OCI-LY1 (cell line): ENCODE results near the gene CUEDC1.

ENCODE experiments used
- H2AFZ ChIP-seq: fragments of 200-600 bp; sonication (generic), shearing (Covaris generic); 2 replicates; pipeline ENCODE4 v1.6.0; 2014; ENCODE audit warnings: antibody characterized with exemption, mild to moderate bottlenecking, low read length
- H3F3A ChIP-seq: fragments of 200-600 bp; sonication (generic), shearing (Covaris generic); 2 replicates; pipeline ENCODE4 v1.6.0; 2014; ENCODE audit warnings: mild to moderate bottlenecking, antibody characterized with exemption, low read length, moderate library complexity; ENCODE audit not compliant: insufficient read depth
- H3K27ac ChIP-seq: fragments of 200-600 bp; sonication (generic); 2 replicates; pipeline ENCODE4 v1.5.1; 2014; ENCODE audit warnings: low read length, mixed run types, mild to moderate bottlenecking, low read depth; ENCODE audit not compliant: poor library complexity, severe bottlenecking
- H3K27me3 ChIP-seq: fragments of 200-600 bp; sonication (generic); 2 replicates; pipeline ENCODE4 v1.6.0; 2014; ENCODE audit warnings: antibody characterized with exemption, mild to moderate bottlenecking, low read length, moderate library complexity; ENCODE audit not compliant: insufficient read depth
- H3K36me3 ChIP-seq: fragments of 200-600 bp; sonication (generic); 2 replicates; pipeline ENCODE4 v1.6.1; 2014; ENCODE audit warnings: mild to moderate bottlenecking, antibody characterized with exemption, low read length, moderate library complexity, mixed read lengths; ENCODE audit not compliant: insufficient read depth
- H3K4me1 ChIP-seq: fragments of 200-600 bp; sonication (generic); 2 replicates; pipeline ENCODE4 v1.5.1; 2014; ENCODE audit warnings: mild to moderate bottlenecking, low read length, moderate library complexity; ENCODE audit not compliant: insufficient read depth, severe bottlenecking
- H3K4me2 ChIP-seq: fragments of 200-600 bp; sonication (generic), shearing (Covaris generic); 2 replicates; pipeline ENCODE4 v1.6.1; 2014; ENCODE audit warnings: low read length
- H3K4me3 ChIP-seq: fragments of 200-600 bp; sonication (generic); 2 replicates; pipeline ENCODE4 v1.5.1; 2014; ENCODE audit warnings: low read length, low read depth, mild to moderate bottlenecking, mixed read lengths; ENCODE audit not compliant: poor library complexity, severe bottlenecking
- H3K79me2 ChIP-seq: fragments of 200-600 bp; shearing (Covaris generic); 2 replicates; pipeline ENCODE4 v1.6.1; 2016; ENCODE audit warnings: mixed run types, low read length, mixed read lengths; ENCODE audit not compliant: insufficient read depth
- H3K9ac ChIP-seq: fragments of 200-600 bp; sonication (generic), shearing (Covaris generic); 2 replicates; pipeline ENCODE4 v1.6.1; 2014; ENCODE audit warnings: mild to moderate bottlenecking, low read length, mixed read lengths
- H3K9me2 ChIP-seq: fragments of 200-600 bp; sonication (generic), shearing (Covaris generic); 2 replicates; pipeline ENCODE4 v1.6.1; 2014; ENCODE audit warnings: low read depth, mild to moderate bottlenecking, low read length, mixed read lengths
- H3K9me3 ChIP-seq: fragments of 200-600 bp; shearing (Covaris generic); 2 replicates; pipeline ENCODE4 v1.6.1; 2014; ENCODE audit warnings: low read length, mixed read lengths
- H4K20me1 ChIP-seq: fragments of 200-600 bp; sonication (generic), shearing (Covaris generic); 2 replicates; pipeline ENCODE4 v1.6.0; 2016; ENCODE audit warnings: mild to moderate bottlenecking, low read length; ENCODE audit not compliant: insufficient read depth
- CTCF ChIP-seq: fragments of 200-600 bp; sonication (generic), shearing (Covaris generic); IDR thresholded peaks from 2 replicates; pipeline ENCODE4 v1.5.1; 2017; ENCODE audit warnings: mild to moderate bottlenecking, antibody characterized with exemption, low read length, moderate library complexity, mixed read lengths
- EZH2 ChIP-seq: fragments of 200-600 bp; sonication (generic), shearing (Covaris generic); IDR thresholded peaks from 2 replicates; pipeline ENCODE4 v1.8.0; 2017; ENCODE audit warnings: borderline replicate concordance, mixed run types, mild to moderate bottlenecking, antibody characterized with exemption, low read length, moderate library complexity, mixed read lengths

Gene CUEDC1

GRCh38 chr17:57877803-57878377, 77.3 kb downstream of the CUEDC1 start:
- H3K27ac ChIP-seq = no peak overlapping the region

GRCh38 chr17:57876866-57877237, 78.4 kb downstream of the CUEDC1 start:
- no peak overlapping the region for H3K4me2 ChIP-seq
- no peaks in the 10 kb centered on the region for H3K4me1 ChIP-seq

More at GRCh38 chr17:57877803-57878377, 77.3 kb downstream of the CUEDC1 start:
- no peaks in the 10 kb centered on the region for H3F3A ChIP-seq
- no peaks in the 10 kb centered on the region for H3K4me1 ChIP-seq
- TF ChIP-seq CTCF (no peak), EZH2 (no peak)
- no peaks in the 10 kb centered on the region for H3K79me2 ChIP-seq
- H3K9me3 ChIP-seq = no peaks in the 10 kb centered on the region
- no peaks in the 10 kb centered on the region for H3K36me3 ChIP-seq
- no peaks in the 10 kb centered on the region for H4K20me1 ChIP-seq
- H3K27me3 ChIP-seq = peaks cover 6% of the 10 kb centered on the region
- H3K9ac ChIP-seq = no peak overlapping the region
- H3K4me3 ChIP-seq = no peak overlapping the region
- H2AFZ ChIP-seq = no peak overlapping the region
- no peak overlapping the region for H3K4me2 ChIP-seq
- H3K9me2 ChIP-seq = no peaks in the 10 kb centered on the region

GRCh38 chr17:57876023-57876865, 79.0 kb downstream of the CUEDC1 start:
- H3K36me3 ChIP-seq = no peaks in the 10 kb centered on the region
- no peak overlapping the region for H3K27ac ChIP-seq
- H2AFZ ChIP-seq = no peak overlapping the region
- no peak overlapping the region for H3K9ac ChIP-seq
- H3K9me2 ChIP-seq = no peaks in the 10 kb centered on the region
- no peak overlapping the region for H3K4me3 ChIP-seq
- H3K27me3 ChIP-seq = peaks cover 9% of the 10 kb centered on the region
- no peaks in the 10 kb centered on the region for H3F3A ChIP-seq
- H3K79me2 ChIP-seq = no peaks in the 10 kb centered on the region
- H3K4me1 ChIP-seq = no peaks in the 10 kb centered on the region
- H4K20me1 ChIP-seq = no peaks in the 10 kb centered on the region
- H3K4me2 ChIP-seq = no peak overlapping the region
- TF ChIP-seq EZH2 (no peak), CTCF (no peak)
- H3K9me3 ChIP-seq = no peaks in the 10 kb centered on the region

More at GRCh38 chr17:57876866-57877237, 78.4 kb downstream of the CUEDC1 start:
- Histone ChIP-seq H4K20me1 (no peaks in the 10 kb centered on the region), H3K9ac (no peak overlapping the region), H3K27ac (no peak overlapping the region), H3K4me3 (no peak overlapping the region), H3K27me3 (peaks cover 9% of the 10 kb centered on the region), H3K9me3 (no peaks in the 10 kb centered on the region), H3K79me2 (no peaks in the 10 kb centered on the region), H3F3A (no peaks in the 10 kb centered on the region), H3K36me3 (no peaks in the 10 kb centered on the region), H3K9me2 (no peaks in the 10 kb centered on the region), H2AFZ (no peak overlapping the region)
- TF ChIP-seq EZH2 (no peak), CTCF (no peak)
